PC-3 (cell line): ENCODE data around the gene CAMK1D.

Source experiments
- CTCF ChIP-seq: fragments of 300-600 bp; sonication (generic); conservative IDR thresholded peaks from 2 replicates; pipeline ENCODE4 v1.5.1; 2017; ENCODE audit warnings: antibody characterized with exemption, low read depth, mild to moderate bottlenecking, low read length
- EZH2 ChIP-seq: fragments of 300-600 bp; sonication (generic); IDR thresholded peaks from one replicate; pipeline ENCODE4 v1.6.1; 2017; ENCODE audit warnings: antibody characterized with exemption, mild to moderate bottlenecking, low read length; ENCODE audit not compliant: unreplicated experiment

- TF ChIP-seq CTCF (no peak), EZH2 (no peak)
Observed at GRCh38 chr10:12396567-12396966, 47.2 kb downstream of the CAMK1D start.
